Type B pancreatic cell (in vitro differentiated cells): Measurements from ENCODE around the gene GALNT15. TPM values are rescaled to one million over a fixed set of nuclear protein-coding genes. Genes with fewer than 3 reads are reported as not detected.

Experiments
- DNase-seq: peaks from one replicate; pipeline ENCODE4 v3.0.0; 2021; ENCODE audit warnings: mixed read lengths; ENCODE audit not compliant: unreplicated experiment; ENCODE audit errors: extremely low spot score
- H3K27ac Mint-ChIP-seq: 2 replicates; pipeline ENCODE4 v1.8.0; 2021; ENCODE audit warnings: mild to moderate bottlenecking, mixed read lengths
- H3K27me3 Mint-ChIP-seq: 2 replicates; pipeline ENCODE4 v1.8.0; 2021; ENCODE audit warnings: mixed read lengths
- H3K36me3 Mint-ChIP-seq: 2 replicates; pipeline ENCODE4 v1.8.0; 2021; ENCODE audit warnings: mixed read lengths
- H3K4me1 Mint-ChIP-seq: one replicate; pipeline ENCODE4 v1.8.0; 2021; ENCODE audit warnings: mixed read lengths; ENCODE audit not compliant: unreplicated experiment
- H3K4me3 Mint-ChIP-seq: 2 replicates; pipeline ENCODE4 v1.8.0; 2021; ENCODE audit warnings: mild to moderate bottlenecking, mixed read lengths
- H3K9me3 Mint-ChIP-seq: 2 replicates; pipeline ENCODE4 v1.8.0; 2021; ENCODE audit warnings: mixed read lengths
- total RNA-seq: library from RNA; stranded (reverse); gene quantifications from 2 replicates; pipeline ENCODE4 v1.2.1, GENCODE V29; 2021; ENCODE audit warnings: low replicate concordance
- TF ChIP-seq, protein P1 (sequence below): fragments of 200-600 bp; sonication (generic); conservative IDR thresholded peaks from 2 replicates; pipeline ENCODE4 v1.5.0; 2021; ENCODE audit warnings: antibody characterized with exemption, mild to moderate bottlenecking

The GALNT15 gene
- total RNA-seq, 1 donor from 2014 or later: 0.17 TPM

- H3K4me1 Mint-ChIP-seq: peaks cover 5% of the 10 kb centered on the region
These were observed 77.9 kb downstream of the GALNT15 start for GRCh38 chr3:16252243-16252978.

DNA sequence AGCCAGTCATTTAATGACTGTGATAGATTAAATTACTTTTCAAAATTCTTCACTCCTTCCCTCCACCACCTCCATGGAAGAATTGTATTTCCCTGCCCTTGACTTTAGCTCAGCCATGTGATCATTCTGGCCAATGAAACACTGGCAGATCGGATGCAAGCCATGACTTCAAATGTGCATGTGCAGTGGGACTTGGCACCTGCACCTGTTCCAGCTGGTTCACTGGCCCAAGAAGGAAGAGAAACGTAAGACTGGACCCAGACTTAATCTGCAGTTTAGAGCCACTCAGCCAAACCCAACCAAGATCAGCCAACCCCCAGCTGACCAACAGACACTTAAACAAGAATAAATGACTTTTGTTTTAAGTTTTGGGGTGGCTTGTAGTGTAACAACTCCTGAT lies 78.5 kb downstream of the GALNT15 start:
- Mint-ChIP-seq H3K4me1 (peaks cover 5% of the 10 kb centered on the region), H3K4me3 (no peak overlapping the region), H3K27me3 (peaks cover 7% of the 10 kb centered on the region), H3K36me3 (no peaks in the 10 kb centered on the region), H3K27ac (no peak overlapping the region), H3K9me3 (no peaks in the 10 kb centered on the region)
- TF ChIP-seq, protein P1, sequence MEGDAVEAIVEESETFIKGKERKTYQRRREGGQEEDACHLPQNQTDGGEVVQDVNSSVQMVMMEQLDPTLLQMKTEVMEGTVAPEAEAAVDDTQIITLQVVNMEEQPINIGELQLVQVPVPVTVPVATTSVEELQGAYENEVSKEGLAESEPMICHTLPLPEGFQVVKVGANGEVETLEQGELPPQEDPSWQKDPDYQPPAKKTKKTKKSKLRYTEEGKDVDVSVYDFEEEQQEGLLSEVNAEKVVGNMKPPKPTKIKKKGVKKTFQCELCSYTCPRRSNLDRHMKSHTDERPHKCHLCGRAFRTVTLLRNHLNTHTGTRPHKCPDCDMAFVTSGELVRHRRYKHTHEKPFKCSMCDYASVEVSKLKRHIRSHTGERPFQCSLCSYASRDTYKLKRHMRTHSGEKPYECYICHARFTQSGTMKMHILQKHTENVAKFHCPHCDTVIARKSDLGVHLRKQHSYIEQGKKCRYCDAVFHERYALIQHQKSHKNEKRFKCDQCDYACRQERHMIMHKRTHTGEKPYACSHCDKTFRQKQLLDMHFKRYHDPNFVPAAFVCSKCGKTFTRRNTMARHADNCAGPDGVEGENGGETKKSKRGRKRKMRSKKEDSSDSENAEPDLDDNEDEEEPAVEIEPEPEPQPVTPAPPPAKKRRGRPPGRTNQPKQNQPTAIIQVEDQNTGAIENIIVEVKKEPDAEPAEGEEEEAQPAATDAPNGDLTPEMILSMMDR: no peak
- no peak for DNase-seq

More at GRCh38 chr3:16252243-16252978, 77.9 kb downstream of the GALNT15 start:
- H3K27ac Mint-ChIP-seq: peak overlapping the region; percentile 65
- peaks cover 7% of the 10 kb centered on the region for H3K27me3 Mint-ChIP-seq
- H3K9me3 Mint-ChIP-seq: no peaks in the 10 kb centered on the region
- TF ChIP-seq, protein P1: no peak
- no peak for DNase-seq
- H3K36me3 Mint-ChIP-seq: no peaks in the 10 kb centered on the region
- no peak overlapping the region for H3K4me3 Mint-ChIP-seq

DNA sequence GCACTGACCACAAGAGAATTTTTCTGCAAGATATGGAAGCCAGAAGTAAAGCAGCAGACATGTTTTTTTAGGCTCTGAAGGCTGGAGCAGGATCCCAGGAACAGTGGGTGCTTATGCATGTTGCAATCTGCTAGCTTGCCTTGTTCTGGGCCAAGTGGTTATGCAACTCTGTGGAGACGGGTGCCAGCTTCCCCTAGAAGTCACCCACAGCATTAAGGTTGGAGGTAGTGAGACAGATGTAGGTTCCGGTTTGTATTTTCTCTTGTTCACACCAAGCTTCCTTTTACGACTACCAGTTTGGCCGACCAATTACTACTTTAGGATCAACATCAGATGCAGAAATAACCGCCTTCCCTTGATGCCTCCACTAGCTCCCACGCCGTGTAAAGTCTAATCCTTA lies 79.1 kb downstream of the GALNT15 start:
- no peak for DNase-seq
- Mint-ChIP-seq H3K4me1 (peaks cover 5% of the 10 kb centered on the region), H3K27ac (no peak overlapping the region), H3K9me3 (no peaks in the 10 kb centered on the region), H3K36me3 (no peaks in the 10 kb centered on the region), H3K27me3 (peaks cover 3% of the 10 kb centered on the region), H3K4me3 (no peak overlapping the region)
- TF ChIP-seq, protein P1: no peak

- Mint-ChIP-seq H3K27ac (no peak overlapping the region), H3K4me3 (no peak overlapping the region), H3K9me3 (no peaks in the 10 kb centered on the region), H3K4me1 (peaks cover 5% of the 10 kb centered on the region), H3K36me3 (no peaks in the 10 kb centered on the region), H3K27me3 (peaks cover 3% of the 10 kb centered on the region)
- no peak for DNase-seq
- TF ChIP-seq, protein P1: no peak
These were observed 80.4 kb downstream of the GALNT15 start for GRCh38 chr3:16254916-16255315.

DNA sequence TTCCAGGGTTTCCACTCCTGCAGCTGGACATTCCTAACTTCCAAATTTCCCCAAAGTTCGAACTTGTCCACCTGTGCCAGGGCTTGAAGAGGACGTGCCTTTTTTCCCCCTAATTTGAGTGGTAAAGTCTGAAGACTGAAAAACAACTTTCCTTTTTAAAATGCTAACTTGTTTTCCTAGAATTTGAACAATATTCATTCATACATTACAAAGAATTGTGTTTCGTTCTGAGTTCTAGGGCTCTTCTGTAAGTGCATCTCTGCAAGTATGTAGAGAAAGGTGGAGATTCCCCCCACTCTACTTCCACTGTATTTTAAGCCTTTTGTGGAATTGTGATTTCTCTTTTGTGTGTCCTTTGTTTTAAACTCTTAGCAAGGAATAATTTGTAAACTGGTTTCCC lies 80.8 kb downstream of the GALNT15 start:
- Mint-ChIP-seq H3K27ac (no peak overlapping the region), H3K36me3 (no peaks in the 10 kb centered on the region), H3K4me3 (no peak overlapping the region), H3K9me3 (no peaks in the 10 kb centered on the region), H3K4me1 (peaks cover 5% of the 10 kb centered on the region), H3K27me3 (peaks cover 2% of the 10 kb centered on the region)
- TF ChIP-seq, protein P1: no peak
- no peak for DNase-seq
